ENCODE results near the gene SLC47A1. TPM values are rescaled to one million over a fixed set of nuclear protein-coding genes. Genes with fewer than 3 reads are reported as not detected.

The SLC47A1 gene
- total RNA-seq, 3 donors from 2014 or later (not counting 1 experiment from before 2014, with no cell fraction given): 0.29 to 1.3 (median 0.45) TPM

GRCh38 chr17:19573075-19573474 is 39.4 kb downstream of the SLC47A1 start:
- intact Hi-C loops (cut with micrococcal nuclease): no loop called here
- no peaks in the 10 kb centered on the region for H3K9me3 ChIP-seq (ENCODE audit: control insufficient read depth, insufficient read depth, low read length)
- no peaks in the 10 kb centered on the region for H3K36me3 ChIP-seq (ENCODE audit: control insufficient read depth, insufficient read depth, low read length)
- ATAC-seq: no peak
- no peak overlapping the region for H3K4me3 Mint-ChIP-seq
- H3K9me3 Mint-ChIP-seq: no peaks in the 10 kb centered on the region
- no peak for DNase-seq
- TF ChIP-seq CTCF (IDR thresholded peaks at IDR 0.05): no peak
- H3K27ac Mint-ChIP-seq: no peak overlapping the region
- 61% methylated on average over 2 of the region's 2 CpGs for whole genome bisulfite sequencing (ENCODE audit: insufficient coverage)
- H3K36me3 Mint-ChIP-seq: no peaks in the 10 kb centered on the region
- H3K27me3 Mint-ChIP-seq (ENCODE audit: low read depth in 2 of 2): peaks cover 5 to 22% of the 10 kb centered on the region in 2 donors
- no peaks in the 10 kb centered on the region for H3K4me1 Mint-ChIP-seq
- H3K27ac ChIP-seq (ENCODE audit: low read length): no peak overlapping the region
- H3K4me3 ChIP-seq (ENCODE audit: low read length): no peak overlapping the region
- peaks cover 2% of the 10 kb centered on the region for H3K27me3 ChIP-seq (ENCODE audit: control insufficient read depth, insufficient read depth, low read length)
- peaks cover 4% of the 10 kb centered on the region for H3K4me1 ChIP-seq (ENCODE audit: control insufficient read depth, insufficient read depth, low read length)

- DNase-seq (no peak), ATAC-seq (no peak)
- intact Hi-C loops (cut with micrococcal nuclease): no loop called here
- peaks cover 4% of the 10 kb centered on the region for H3K4me1 ChIP-seq (ENCODE audit: control insufficient read depth, insufficient read depth, low read length)
- no peak overlapping the region for H3K4me3 ChIP-seq (ENCODE audit: low read length)
- no peaks in the 10 kb centered on the region for H3K4me1 Mint-ChIP-seq
- H3K4me3 Mint-ChIP-seq: no peak overlapping the region
- peaks cover 9 to 31% of the 10 kb centered on the region in 2 donors for H3K27me3 Mint-ChIP-seq (ENCODE audit: low read depth in 2 of 2)
- H3K9me3 Mint-ChIP-seq: no peaks in the 10 kb centered on the region
- WGBS (ENCODE audit: insufficient coverage): 79% methylated on average over 2 of the region's 4 CpGs
- H3K9me3 ChIP-seq (ENCODE audit: control insufficient read depth, insufficient read depth, low read length): no peaks in the 10 kb centered on the region
- no peak overlapping the region for H3K27ac Mint-ChIP-seq
- H3K27me3 ChIP-seq (ENCODE audit: control insufficient read depth, insufficient read depth, low read length): peaks cover 12% of the 10 kb centered on the region
- no peaks in the 10 kb centered on the region for H3K36me3 Mint-ChIP-seq
- H3K36me3 ChIP-seq (ENCODE audit: control insufficient read depth, insufficient read depth, low read length): no peaks in the 10 kb centered on the region
- no peak for TF ChIP-seq CTCF (IDR thresholded peaks at IDR 0.05)
- no peak overlapping the region for H3K27ac ChIP-seq (ENCODE audit: low read length)
Measured at GRCh38 chr17:19574956-19575355, 41.3 kb downstream of the SLC47A1 start.

- H3K4me1 Mint-ChIP-seq: no peaks in the 10 kb centered on the region
- no peak overlapping the region for H3K27ac Mint-ChIP-seq
- H3K27ac ChIP-seq (ENCODE audit: low read length): no peak overlapping the region
- no peak overlapping the region for H3K4me3 Mint-ChIP-seq
- ATAC-seq (no peak), DNase-seq (no peak)
- intact Hi-C loops (cut with micrococcal nuclease): no loop called here
- H3K27me3 ChIP-seq (ENCODE audit: control insufficient read depth, insufficient read depth, low read length): peaks cover 14% of the 10 kb centered on the region
- no peak overlapping the region for H3K4me3 ChIP-seq (ENCODE audit: low read length)
- no peaks in the 10 kb centered on the region for H3K9me3 ChIP-seq (ENCODE audit: control insufficient read depth, insufficient read depth, low read length)
- no peaks in the 10 kb centered on the region for H3K36me3 Mint-ChIP-seq
- no peaks in the 10 kb centered on the region for H3K36me3 ChIP-seq (ENCODE audit: control insufficient read depth, insufficient read depth, low read length)
- 94% methylated on average over 4 of the region's 4 CpGs for WGBS (ENCODE audit: insufficient coverage)
- peaks cover 23 to 49% of the 10 kb centered on the region in 2 donors for H3K27me3 Mint-ChIP-seq (ENCODE audit: low read depth in 2 of 2)
- no peaks in the 10 kb centered on the region for H3K9me3 Mint-ChIP-seq
- no peak for TF ChIP-seq CTCF (IDR thresholded peaks at IDR 0.05)
- no peaks in the 10 kb centered on the region for H3K4me1 ChIP-seq (ENCODE audit: control insufficient read depth, insufficient read depth, low read length)
Measured at GRCh38 chr17:19578545-19578944, 44.9 kb downstream of the SLC47A1 start.

- Mint-ChIP-seq H3K27ac (no peak overlapping the region), H3K9me3 (no peaks in the 10 kb centered on the region), H3K4me3 (no peak overlapping the region), H3K4me1 (no peaks in the 10 kb centered on the region), H3K36me3 (no peaks in the 10 kb centered on the region), H3K27me3 (ENCODE audit: low read depth in 2 of 2) (peaks cover 23 to 49% of the 10 kb centered on the region in 2 donors)
- no peaks in the 10 kb centered on the region for H3K36me3 ChIP-seq (ENCODE audit: control insufficient read depth, insufficient read depth, low read length)
- H3K27me3 ChIP-seq (ENCODE audit: control insufficient read depth, insufficient read depth, low read length): peaks cover 14% of the 10 kb centered on the region
- DNase-seq (no peak), ATAC-seq (no peak)
- no peaks in the 10 kb centered on the region for H3K4me1 ChIP-seq (ENCODE audit: control insufficient read depth, insufficient read depth, low read length)
- TF ChIP-seq CTCF (IDR thresholded peaks at IDR 0.05): no peak
- H3K27ac ChIP-seq (ENCODE audit: low read length): no peak overlapping the region
- intact Hi-C loops (cut with micrococcal nuclease): no loop called here
- H3K9me3 ChIP-seq (ENCODE audit: control insufficient read depth, insufficient read depth, low read length): no peaks in the 10 kb centered on the region
- 35% methylated on average over 18 of the region's 19 CpGs for WGBS (ENCODE audit: insufficient coverage)
- H3K4me3 ChIP-seq (ENCODE audit: low read length): no peak overlapping the region
Measured at GRCh38 chr17:19579192-19579761, 45.6 kb downstream of the SLC47A1 start.
